HEK293 (cell line): ENCODE data around the gene HRH2.
"Not testable (repeated sequence)": the region's sequence is repeated elsewhere in the genome, so short reads cannot be mapped to it uniquely, and the experiment has no call there.

Source experiments
- CTCF ChIA-PET: fragments of 350-600 bp; formaldehyde crosslinking; extraction: SDS; loops from one replicate; lab custom pipeline; 2021; ENCODE audit warnings: antibody characterized with exemption; lab: Yijun Ruan, JAX
- POLR2A ChIA-PET: fragments of 300-600 bp; formaldehyde crosslinking; extraction: SDS; loops from one replicate; lab custom pipeline; 2020; ENCODE audit warnings: antibody characterized with exemption, inconsistent platforms; lab: Yijun Ruan, JAX
- H3K27ac ChIP-seq: fragments of 200-500 bp; sonication (Bioruptor generic); 2 replicates; pipeline ENCODE4 v1.5.1; 2014; ENCODE audit warnings: low read depth, low read length, control low read depth, inconsistent platforms; ENCODE audit errors: extremely low read depth
- H3K36me3 ChIP-seq, 2 experiments: fragments of 200-500 bp in 1 of 2; sonication (Bioruptor generic) in 1 of 2; 1 replicate in 1 of 2; 2 replicates in 1 of 2; pipeline ENCODE4 v1.5.1; 2014 to 2017; ENCODE audit warnings: inconsistent platforms in 2 of 2, low read length in 2 of 2; ENCODE audit not compliant: control insufficient read depth in 2 of 2, insufficient read depth in 1 of 2
- H3K4me1 ChIP-seq: fragments of 200-500 bp; sonication (Bioruptor generic); 2 replicates; pipeline ENCODE4 v1.5.1; 2014; ENCODE audit warnings: mild to moderate bottlenecking, low read length, inconsistent platforms; ENCODE audit not compliant: control insufficient read depth, insufficient read depth
- H3K4me3 ChIP-seq: 2 replicates; pipeline ENCODE4 v1.5.1; 2011; ENCODE audit warnings: low read depth, mild to moderate bottlenecking, control low read depth, low read length, moderate library complexity
- H3K9me3 ChIP-seq: fragments of 200-500 bp; sonication (Bioruptor generic); 2 replicates; pipeline ENCODE4 v1.5.1; 2014; ENCODE audit warnings: low read depth, low read length, inconsistent platforms; ENCODE audit not compliant: control insufficient read depth, insufficient read depth
- KLF9 ChIP-seq: fragments of 450-650 bp; formaldehyde crosslinking; IDR thresholded peaks from 2 replicates; pipeline ENCODE4 v1.5.1; 2016; ENCODE audit warnings: missing biosample characterization, missing genetic modification characterization, low read depth
- PATZ1 ChIP-seq: fragments of 450-650 bp; formaldehyde crosslinking; IDR thresholded peaks from 2 replicates; pipeline ENCODE4 v1.5.1; 2016; ENCODE audit warnings: missing biosample characterization, missing genetic modification characterization
- PRDM1 ChIP-seq: fragments of 450-650 bp; formaldehyde crosslinking; IDR thresholded peaks from 2 replicates; pipeline ENCODE4; 2016; ENCODE audit warnings: missing biosample characterization, missing genetic modification characterization
- PRDM10 ChIP-seq: fragments of 450-650 bp; formaldehyde crosslinking; IDR thresholded peaks from 2 replicates; pipeline ENCODE4 v1.5.1; 2016; ENCODE audit warnings: missing biosample characterization, missing genetic modification characterization
- ZNF239 ChIP-seq: fragments of 450-650 bp; formaldehyde crosslinking; IDR thresholded peaks from 2 replicates; pipeline ENCODE4 v1.5.1; 2016; ENCODE audit warnings: missing biosample characterization, missing genetic modification characterization
- ZNF24 ChIP-seq: fragments of 450-650 bp; formaldehyde crosslinking; IDR thresholded peaks from 2 replicates; pipeline ENCODE4 v1.5.1; 2016; ENCODE audit warnings: missing biosample characterization, missing genetic modification characterization
- ZNF610 ChIP-seq: fragments of 450-650 bp; formaldehyde crosslinking; IDR thresholded peaks from 2 replicates; pipeline ENCODE4 v1.5.1; 2016; ENCODE audit warnings: missing biosample characterization, missing genetic modification characterization, borderline replicate concordance
- ZNF660 ChIP-seq: fragments of 450-650 bp; IDR thresholded peaks from 2 replicates; pipeline ENCODE4 v1.5.1; 2018; ENCODE audit warnings: missing biosample characterization, mild to moderate bottlenecking, missing genetic modification characterization
- ZNF830 ChIP-seq: fragments of 450-650 bp; IDR thresholded peaks from 2 replicates; pipeline ENCODE4 v1.5.0; 2018; ENCODE audit warnings: missing biosample characterization, missing genetic modification characterization, low read depth, mild to moderate bottlenecking, moderate library complexity

HRH2 gene

GRCh38 chr5:175751369-175751768 lies 93.5 kb downstream of the HRH2 start:
- ChIA-PET CTCF (interaction anchor here (1.2 kb wide), 1 partner anchor 22 kb away, joined by 3 read pairs; no protein-coding TSS in a partner anchor), POLR2A (no interaction called here)
- no peak for TF ChIP-seq ZNF660 (tag by site-specific recombination)
- no peak overlapping the region for H3K27ac ChIP-seq
- no peaks in the 10 kb centered on the region for H3K36me3 ChIP-seq
- H3K9me3 ChIP-seq, result no peaks in the 10 kb centered on the region
- H3K4me3 ChIP-seq, result no peak overlapping the region
- no peaks in the 10 kb centered on the region for H3K4me1 ChIP-seq

- POLR2A ChIA-PET, result no interaction called here
Measured at GRCh38 chr5:175752826-175753535, 95.1 kb downstream of the HRH2 start.

GRCh38 chr5:175753536-175754402 lies 95.9 kb downstream of the HRH2 start:
- Histone ChIP-seq H3K4me1 (no peaks in the 10 kb centered on the region), H3K9me3 (no peaks in the 10 kb centered on the region), H3K4me3 (no peak overlapping the region), H3K36me3 (no peaks in the 10 kb centered on the region), H3K27ac (no peak overlapping the region)
- ChIA-PET CTCF (interaction anchor here (0.6 kb wide), 1 partner anchor 12 kb away, joined by 3 read pairs; no protein-coding TSS in a partner anchor), POLR2A (no interaction called here)
- TF ChIP-seq PATZ1 (no peak), KLF9 (tag by site-specific recombination) (no peak), ZNF830 (tag by site-specific recombination) (no peak)
- TF ChIP-seq, all 188 proteins: peak for 0

More at GRCh38 chr5:175752826-175753535, 95.1 kb downstream of the HRH2 start:
- TF ChIP-seq ZNF610, result no peak
- TF ChIP-seq ZNF239, result no peak
- no peak for TF ChIP-seq PRDM1 (tag by site-specific recombination)
- no peak for TF ChIP-seq PRDM10 (tag by site-specific recombination)
- no peak for TF ChIP-seq ZNF660 (tag by site-specific recombination)
- no peak for TF ChIP-seq ZNF24 (tag by site-specific recombination)
- Histone ChIP-seq H3K9me3 (no peaks in the 10 kb centered on the region), H3K4me1 (no peaks in the 10 kb centered on the region), H3K36me3 (no peaks in the 10 kb centered on the region), H3K4me3 (no peak overlapping the region), H3K27ac (no peak overlapping the region)
- CTCF ChIA-PET, result no interaction called here

DNA sequence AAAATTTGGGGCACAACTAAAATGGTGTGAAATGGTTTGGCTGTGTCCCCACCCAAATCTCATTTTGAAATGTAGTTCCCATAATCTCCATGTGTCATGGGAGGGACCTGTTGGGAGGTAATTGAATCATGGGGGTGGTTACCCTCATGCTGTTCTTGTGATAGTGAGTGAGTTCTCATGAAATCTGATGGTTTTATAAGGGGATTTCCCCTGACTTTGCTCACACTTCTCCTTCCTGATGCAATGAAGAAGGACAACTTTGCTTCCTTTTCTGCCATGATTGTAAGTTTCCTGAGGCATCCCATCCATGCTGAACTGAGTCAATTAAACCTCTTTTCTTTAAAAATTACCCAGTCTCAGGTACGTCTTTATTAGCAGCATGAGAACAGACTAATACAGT lies 102.1 kb downstream of the HRH2 start:
- H3K9me3 ChIP-seq, CTCF ChIA-PET, H3K4me3 ChIP-seq, POLR2A ChIA-PET, H3K27ac ChIP-seq, H3K4me1 ChIP-seq, H3K36me3 ChIP-seq: not testable (repeated sequence)
